ENCODE measurements around the gene ANKRD24.
"Not testable (repeated sequence)": the region's sequence is repeated elsewhere in the genome, so short reads cannot be mapped to it uniquely, and the experiment has no call there.

GRCh38 chr19:4230237-4230636 lies 47.7 kb downstream of the ANKRD24 start:
- TF ChIP-seq CTCF, KLF16, KLF1 (tag by site-specific recombination; IDR thresholded peaks at IDR 0.05): not testable (repeated sequence)
